ENCODE data around the gene SART3. TPM values are rescaled to one million over a fixed set of nuclear protein-coding genes. Genes with fewer than 3 reads are reported as not detected.

Gene SART3
- total RNA-seq, 2 donors from 2014 or later = 54.1 to 112 TPM

GRCh38 chr12:108477881-108478259 lies 83.1 kb downstream of the SART3 start:
- WGBS = 55% methylated on average over 6 of the region's 6 CpGs
- Histone ChIP-seq H3K27me3 (replicated peaks; ENCODE audit: insufficient read depth) (no peaks in the 10 kb centered on the region), H3K4me1 (replicated peaks) (no peaks in the 10 kb centered on the region), H3K4me3 (no peak overlapping the region), H3K36me3 (no peaks in the 10 kb centered on the region), H3K27ac (no peak overlapping the region), H3K9me3 (no peaks in the 10 kb centered on the region)
- TF ChIP-seq POLR2AphosphoS5 (IDR thresholded peaks at IDR 0.05) (no peak), POLR2A (IDR thresholded peaks at IDR 0.05) (no peak), CTCF (IDR thresholded peaks at IDR 0.05) (no peak)
- intact Hi-C loops (cut with DNase I) = no loop called here
- DNase-seq (ENCODE audit: low spot score) = no peak

- H3K4me3 ChIP-seq = no peak overlapping the region
- no peaks in the 10 kb centered on the region for H3K9me3 ChIP-seq
- H3K27ac ChIP-seq = no peak overlapping the region
- intact Hi-C loops (cut with DNase I) = no loop called here
- H3K27me3 ChIP-seq (replicated peaks; ENCODE audit: insufficient read depth) = no peaks in the 10 kb centered on the region
- DNase-seq (ENCODE audit: low spot score) = no peak
- no peaks in the 10 kb centered on the region for H3K4me1 ChIP-seq (replicated peaks)
- WGBS = 79% methylated on average over 11 of the region's 11 CpGs
- no peak for TF ChIP-seq POLR2AphosphoS5 (IDR thresholded peaks at IDR 0.05)
- no peak for TF ChIP-seq POLR2A (IDR thresholded peaks at IDR 0.05)
- no peak for TF ChIP-seq CTCF (IDR thresholded peaks at IDR 0.05)
- no peaks in the 10 kb centered on the region for H3K36me3 ChIP-seq
These were observed 83.7 kb downstream of the SART3 start for GRCh38 chr12:108477055-108477880.

- Histone ChIP-seq H3K4me1 (replicated peaks) (no peaks in the 10 kb centered on the region), H3K36me3 (no peaks in the 10 kb centered on the region), H3K9me3 (no peaks in the 10 kb centered on the region), H3K27me3 (replicated peaks; ENCODE audit: insufficient read depth) (peaks cover 3% of the 10 kb centered on the region), H3K4me3 (no peak overlapping the region), H3K27ac (no peak overlapping the region)
- 69% methylated on average over 2 of the region's 2 CpGs for WGBS
- TF ChIP-seq POLR2A (IDR thresholded peaks at IDR 0.05) (no peak), CTCF (IDR thresholded peaks at IDR 0.05) (no peak), POLR2AphosphoS5 (IDR thresholded peaks at IDR 0.05) (no peak)
- DNase-seq (ENCODE audit: low spot score) = no peak
- intact Hi-C loops (cut with DNase I) = no loop called here
These were observed 85.6 kb downstream of the SART3 start for GRCh38 chr12:108475396-108475795.

- DNase-seq (ENCODE audit: low spot score) = no peak
- Histone ChIP-seq H3K4me1 (replicated peaks) (no peaks in the 10 kb centered on the region), H3K9me3 (no peaks in the 10 kb centered on the region), H3K27me3 (replicated peaks; ENCODE audit: insufficient read depth) (peaks cover 3% of the 10 kb centered on the region), H3K4me3 (no peak overlapping the region), H3K27ac (no peak overlapping the region), H3K36me3 (no peaks in the 10 kb centered on the region)
- intact Hi-C loops (cut with DNase I) = no loop called here
- TF ChIP-seq POLR2AphosphoS5 (IDR thresholded peaks at IDR 0.05) (no peak), POLR2A (IDR thresholded peaks at IDR 0.05) (no peak), CTCF (IDR thresholded peaks at IDR 0.05) (no peak)
- WGBS = 72% methylated on average over 5 of the region's 5 CpGs
These were observed 87.4 kb downstream of the SART3 start for GRCh38 chr12:108473400-108474055.

Other genes with a start within 250 kb of the SART3 start
- 1 to 10 TPM; 3.3 to 9.1 TPM for gene CMKLR1, start 221.9 kb downstream of the SART3 start, total RNA-seq
- gene FICD, start 45.9 kb downstream of the SART3 start, total RNA-seq = 10 to 100 TPM in 1 of 2 donors, 1 to 10 TPM in 1; 8.2 to 10.7 TPM
- gene ISCU, start 1.4 kb upstream of the SART3 start, total RNA-seq = 100 to 1,000 TPM; 170 to 203 TPM
- gene TMEM119, start 36.9 kb upstream of the SART3 start, total RNA-seq = 10 to 100 TPM in 1 of 2 donors, 1 to 10 TPM in 1; 1.7 to 19.1 TPM
- gene SELPLG, start 72.7 kb upstream of the SART3 start, total RNA-seq = 1 to 10 TPM; 2.6 to 5.3 TPM
- gene CORO1C, start 170.3 kb upstream of the SART3 start, total RNA-seq = 100 to 1,000 TPM in 1 of 2 donors, 10 to 100 TPM in 1; 34.9 to 105 TPM

Data from prostate gland (tissue), 2 donors.